ENCODE measurements around the gene IL9. TPM values are rescaled to one million over a fixed set of nuclear protein-coding genes. Genes with fewer than 3 reads are reported as not detected.

IL9 gene
- total and polyA plus RNA-seq, 2 of the 4 experiments (the other 2 are of a cell fraction) = not detected

DNA sequence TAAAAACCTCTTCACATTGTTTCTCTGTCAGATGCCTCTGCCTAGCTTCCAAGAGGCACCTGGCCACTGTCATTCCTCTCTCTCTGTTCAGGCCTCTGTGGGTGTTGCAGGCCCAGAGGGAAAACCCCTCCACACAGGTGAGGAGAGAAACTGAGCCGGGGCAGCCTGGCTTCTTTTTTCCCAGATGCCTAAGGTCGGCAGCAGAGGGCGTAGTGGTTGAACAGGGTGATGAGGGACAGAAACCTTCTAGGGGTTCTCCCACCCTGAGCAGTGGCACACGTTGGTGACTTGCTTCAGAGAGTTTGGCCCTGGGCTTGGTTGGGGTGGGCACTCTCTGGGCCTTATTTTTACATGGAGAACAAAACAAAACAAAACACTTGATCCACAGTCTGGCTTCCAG lies 12.2 kb downstream of the IL9 start:
- no peak overlapping the region for H3K14ac ChIP-seq (replicated peaks; ENCODE audit: low read depth, low read length)
- no peak overlapping the region for H4K5ac ChIP-seq (ENCODE audit: low read depth, low read length)
- no peak overlapping the region for H2BK15ac ChIP-seq (ENCODE audit: low read depth, low read length)
- in situ Hi-C loops (cut with MboI; ENCODE audit: low sequenced_read_pairs) = no loop called here
- no peak overlapping the region for H2BK120ac ChIP-seq (ENCODE audit: low read depth, low read length)
- no peak overlapping the region for H2AFZ ChIP-seq (replicated peaks; ENCODE audit: low read length, poor library complexity)
- TF ChIP-seq MAFK (IDR thresholded peaks at IDR 0.05; ENCODE audit: low read depth, low read length) (no peak), RAD21 (IDR thresholded peaks at IDR 0.05; ENCODE audit: low read length) (0 out of 2 replicates have a peak, but pooled peaks have one; percentile 12), BHLHE40 (IDR thresholded peaks at IDR 0.05; ENCODE audit: low read depth, low read length) (no peak), POLR2A (IDR thresholded peaks at IDR 0.05; ENCODE audit: low read depth, low read length) (no peak), NFE2L2 (IDR thresholded peaks at IDR 0.05; ENCODE audit: low read depth, low read length) (no peak), MAZ (IDR thresholded peaks at IDR 0.05; ENCODE audit: borderline replicate concordance, low read depth, low read length) (no peak), CHD1 (IDR thresholded peaks at IDR 0.05; ENCODE audit: low read depth, low read length) (no peak)
- TF ChIP-seq, protein P1, sequence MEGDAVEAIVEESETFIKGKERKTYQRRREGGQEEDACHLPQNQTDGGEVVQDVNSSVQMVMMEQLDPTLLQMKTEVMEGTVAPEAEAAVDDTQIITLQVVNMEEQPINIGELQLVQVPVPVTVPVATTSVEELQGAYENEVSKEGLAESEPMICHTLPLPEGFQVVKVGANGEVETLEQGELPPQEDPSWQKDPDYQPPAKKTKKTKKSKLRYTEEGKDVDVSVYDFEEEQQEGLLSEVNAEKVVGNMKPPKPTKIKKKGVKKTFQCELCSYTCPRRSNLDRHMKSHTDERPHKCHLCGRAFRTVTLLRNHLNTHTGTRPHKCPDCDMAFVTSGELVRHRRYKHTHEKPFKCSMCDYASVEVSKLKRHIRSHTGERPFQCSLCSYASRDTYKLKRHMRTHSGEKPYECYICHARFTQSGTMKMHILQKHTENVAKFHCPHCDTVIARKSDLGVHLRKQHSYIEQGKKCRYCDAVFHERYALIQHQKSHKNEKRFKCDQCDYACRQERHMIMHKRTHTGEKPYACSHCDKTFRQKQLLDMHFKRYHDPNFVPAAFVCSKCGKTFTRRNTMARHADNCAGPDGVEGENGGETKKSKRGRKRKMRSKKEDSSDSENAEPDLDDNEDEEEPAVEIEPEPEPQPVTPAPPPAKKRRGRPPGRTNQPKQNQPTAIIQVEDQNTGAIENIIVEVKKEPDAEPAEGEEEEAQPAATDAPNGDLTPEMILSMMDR (conservative IDR thresholded peaks at IDR 0.05; ENCODE audit: low read depth, low read length) = 0 out of 2 replicates have a peak, but pooled peaks have one; percentile 23
- H3K4me3 ChIP-seq (ENCODE audit: insufficient read depth, low read depth, low read length) = no peak overlapping the region
- dilution Hi-C loops (cut with HindIII; ENCODE audit: low sequenced_read_pairs, unreplicated experiment) = no loop called here
- H3K56ac ChIP-seq (ENCODE audit: extremely low read depth, insufficient read depth, low read length) = no peak overlapping the region
- peaks cover 22% of the 10 kb centered on the region for H3K27me3 ChIP-seq (ENCODE audit: control insufficient read depth, insufficient read depth, low read length)
- BruUV-seq (replicated peaks) = no TSS peak
- H3K9ac ChIP-seq (ENCODE audit: low read depth, low read length) = no peak overlapping the region
- POLR2A ChIA-PET (ENCODE audit: unreplicated experiment) = no interaction called here
- no peaks in the 10 kb centered on the region for H3K79me1 ChIP-seq (ENCODE audit: low read depth in 1 of 2, low read length in 2 of 2)
- no peak overlapping the region for H4K8ac ChIP-seq (ENCODE audit: low read depth in 2 of 2, low read length in 2 of 2)
- no peak overlapping the region for H3K27ac ChIP-seq (ENCODE audit: insufficient read depth, low read length)
- H3K18ac ChIP-seq (ENCODE audit: low read depth, low read length) = no peak overlapping the region
- no peak for DNase-seq
- no peak overlapping the region for H3K4me2 ChIP-seq (ENCODE audit: low read depth, low read length)
- no peak overlapping the region for H2AK5ac ChIP-seq (ENCODE audit: low read depth, low read length)
- no peaks in the 10 kb centered on the region for H3K9me1 ChIP-seq (ENCODE audit: insufficient read depth, low read length)
- peaks cover 4% of the 10 kb centered on the region; the same call in 1 of the 2 replicates for H3K4me1 ChIP-seq (ENCODE audit: control insufficient read depth, insufficient read depth, low read length)
- no peak overlapping the region for H2BK20ac ChIP-seq (ENCODE audit: low read depth, low read length)
- no peak overlapping the region for H3K23ac ChIP-seq (ENCODE audit: low read depth, low read length)
- no CpG with 5 or more reads among the region's 4 CpGs for WGBS, 2 experiments (ENCODE audit: extremely low coverage in 2 of 2, insufficient read length in 1 of 2)
- H3K4ac ChIP-seq (ENCODE audit: low read depth, low read length) = no peak overlapping the region
- no peaks in the 10 kb centered on the region for H3K36me3 ChIP-seq (ENCODE audit: control insufficient read depth, insufficient read depth, low read length)
- no peak overlapping the region for H2BK5ac ChIP-seq (ENCODE audit: low read depth, low read length, poor library complexity, severe bottlenecking)
- no peaks in the 10 kb centered on the region for H4K20me1 ChIP-seq (ENCODE audit: insufficient read depth, low read length)
- CTCF ChIA-PET = interaction anchor here (0.6 to 1.0 kb wide), 3 partner anchors 329 to 867 kb away, joined by 3 to 4 read pairs (median 3); no protein-coding TSS in a partner anchor
- intact Hi-C loops (cut with micrococcal nuclease) = loop anchor here (10.0 kb wide), 1 partner anchor 541 kb away; no protein-coding TSS in a partner anchor
- no peak for ATAC-seq (ENCODE audit: low read depth)
- no peaks in the 10 kb centered on the region for H3K9me3 ChIP-seq (ENCODE audit: control insufficient read depth, insufficient read depth, low read length)
- no peak overlapping the region for H4K91ac ChIP-seq (ENCODE audit: insufficient read depth, low read depth, low read length)
- no peak overlapping the region for H2AK9ac ChIP-seq (replicated peaks; ENCODE audit: low read depth, low read length, poor library complexity)

All from IMR-90 (cell line).